GM12878 (cell line): ENCODE data around the gene B3GALT4. TPM values are rescaled to one million over a fixed set of nuclear protein-coding genes. Genes with fewer than 3 reads are reported as not detected.

ENCODE experiments used
- ATAC-seq: fragments of 200-7000 bp; cut with Tn5 transposase; 3 replicates; pipeline ENCODE4 v1.9.1; 2020; ENCODE audit warnings: mild to moderate bottlenecking, moderate library complexity
- BruUV-seq: library from RNA; stranded (reverse); fragments of 400-500 nt; replicated peaks from 2 replicates; lab custom pipeline; 2021; lab: Mats Ljungman, UMichigan
- CTCF ChIA-PET: fragments of 300-600 bp; sonication (Branson Sonifier 250); formaldehyde crosslinking; extraction: SDS; loops from one replicate; lab custom pipeline; 2021; ENCODE audit warnings: inconsistent platforms; lab: Yijun Ruan, JAX
- POLR2A ChIA-PET: fragments of 350-600 bp; formaldehyde crosslinking; extraction: SDS; loops from one replicate; lab custom pipeline; 2021; ENCODE audit warnings: inconsistent platforms; lab: Charles Lee
- RAD21 ChIA-PET: fragments of 300-600 bp; sonication (Branson Sonifier 250); formaldehyde crosslinking; loops from one replicate; lab custom pipeline; 2023; ENCODE audit warnings: antibody characterized with exemption; ENCODE audit not compliant: unreplicated experiment; lab: Charles Lee
- SMC1A ChIA-PET: fragments of 300-600 bp; sonication (Branson Sonifier 250); formaldehyde crosslinking; loops from one replicate; lab custom pipeline; 2023; ENCODE audit not compliant: unreplicated experiment, uncharacterized antibody; lab: Charles Lee
- DNase-seq: peaks from one replicate; pipeline ENCODE4 v3.0.0-alpha.2; 2011; ENCODE audit warnings: low read depth, low spot score
- FAIRE-seq: peaks from 3 replicates; lab custom pipeline; 2011; peaks lifted over from hg19 to GRCh38; lab: Jason Lieb, UNC
- H2AFZ ChIP-seq: 2 replicates; pipeline ENCODE4 v1.6.0; 2011; ENCODE audit warnings: low read depth, low read length, control low read depth; ENCODE audit not compliant: control insufficient read depth
- H3K27ac ChIP-seq: 2 replicates; pipeline ENCODE4 v1.5.1; 2011; ENCODE audit warnings: control low read depth; ENCODE audit not compliant: control insufficient read depth, insufficient read depth
- H3K27me3 ChIP-seq, 2 experiments: replicated peaks in 1 of 2; 2 replicates each; pipeline versions ENCODE4 v1.6.0 to v1.6.1; 2011; ENCODE audit warnings: low read length in 1 of 2; ENCODE audit not compliant: control insufficient read depth in 2 of 2, insufficient read depth in 2 of 2
- H3K36me3 ChIP-seq, 2 experiments: 2 replicates each; pipeline ENCODE4 v1.5.1; 2011; ENCODE audit warnings: low read length in 1 of 2; ENCODE audit not compliant: control insufficient read depth in 2 of 2, insufficient read depth in 2 of 2
- H3K4me1 ChIP-seq: 2 replicates; pipeline ENCODE4 v1.6.1; 2011; ENCODE audit warnings: mild to moderate bottlenecking, low read length, moderate library complexity, mixed read lengths; ENCODE audit not compliant: control insufficient read depth, insufficient read depth
- H3K4me2 ChIP-seq: 2 replicates; pipeline ENCODE4 v1.6.0; 2011; ENCODE audit warnings: control low read depth; ENCODE audit not compliant: control insufficient read depth, insufficient read depth
- H3K4me3 ChIP-seq: fragments of 200-600 bp; sonication (generic); 2 replicates; pipeline ENCODE4 v1.5.1; 2016
- H3K79me2 ChIP-seq: 2 replicates; pipeline ENCODE4 v1.6.0; 2011; ENCODE audit warnings: low read length; ENCODE audit not compliant: control insufficient read depth, insufficient read depth
- H3K9ac ChIP-seq: 2 replicates; pipeline ENCODE4 v1.8.0; 2011; ENCODE audit warnings: low read length, control low read depth, mixed read lengths; ENCODE audit not compliant: control insufficient read depth, insufficient read depth
- H3K9me3 ChIP-seq: replicated peaks from 3 replicates; pipeline ENCODE4 v1.5.1; 2011; ENCODE audit warnings: mild to moderate bottlenecking, low read length; ENCODE audit not compliant: control insufficient read depth, insufficient read depth
- H4K20me1 ChIP-seq: 2 replicates; pipeline ENCODE4 v1.6.0; 2011; ENCODE audit not compliant: control insufficient read depth, insufficient read depth
- BACH1 ChIP-seq: fragments of 450-650 bp; IDR thresholded peaks from 2 replicates; pipeline ENCODE4 v1.6.1; 2017; ENCODE audit warnings: mild to moderate bottlenecking, borderline replicate concordance
- CHD4 ChIP-seq: fragments of 200-600 bp; sonication (generic); IDR thresholded peaks from 2 replicates; pipeline ENCODE4 v1.6.1; 2016; ENCODE audit warnings: mild to moderate bottlenecking
- FOXK2 ChIP-seq: fragments of 450-650 bp; IDR thresholded peaks from 2 replicates; pipeline ENCODE4 v1.6.1; 2017; ENCODE audit warnings: mild to moderate bottlenecking, moderate library complexity
- IRF5 ChIP-seq: fragments of 450-650 bp; IDR thresholded peaks from 2 replicates; pipeline ENCODE4 v1.6.1; 2017; ENCODE audit warnings: borderline replicate concordance
- JUND ChIP-seq: IDR thresholded peaks from 2 replicates; pipeline ENCODE4 v1.6.1; 2012; ENCODE audit warnings: low read depth, mild to moderate bottlenecking, low read length, improper control_type of control experiment, moderate library complexity
- KDM1A ChIP-seq: fragments of 200-600 bp; sonication (generic); IDR thresholded peaks from 2 replicates; pipeline ENCODE4 v1.6.1; 2016; ENCODE audit warnings: borderline replicate concordance
- NFXL1 ChIP-seq: fragments of 450-650 bp; IDR thresholded peaks from 2 replicates; pipeline ENCODE4 v1.6.1; 2017; ENCODE audit warnings: antibody characterized with exemption, mild to moderate bottlenecking, borderline replicate concordance
- RAD51 ChIP-seq: fragments of 450-650 bp; IDR thresholded peaks from 2 replicates; pipeline ENCODE4 v1.6.1; 2016; ENCODE audit warnings: moderate library complexity, mild to moderate bottlenecking, inconsistent platforms
- SMAD1 ChIP-seq: fragments of 450-650 bp; IDR thresholded peaks from 2 replicates; pipeline ENCODE4 v1.6.1; 2018; ENCODE audit warnings: mild to moderate bottlenecking, low read depth; ENCODE audit not compliant: partially characterized antibody
- SMC3 ChIP-seq: IDR thresholded peaks from 2 replicates; pipeline ENCODE4 v1.6.1; 2011; ENCODE audit warnings: low read length, improper control_type of control experiment, borderline replicate concordance
- SPI1 ChIP-seq: IDR thresholded peaks from 2 replicates; pipeline ENCODE4 v1.6.1; 2011; ENCODE audit warnings: low read depth, mild to moderate bottlenecking, low read length, moderate library complexity, borderline replicate concordance; ENCODE audit not compliant: insufficient read depth
- YBX1 ChIP-seq: fragments of 450-650 bp; IDR thresholded peaks from 2 replicates; pipeline ENCODE4 v1.6.1; 2016; ENCODE audit warnings: antibody characterized with exemption
- WGBS: methylation state at CpG from one replicate; pipeline ENCODE4 v1.1.6; 2016; ENCODE audit warnings: low lambda C conversion rate; ENCODE audit not compliant: insufficient replicate concordance, insufficient coverage; ENCODE audit errors: missing lambda C conversion rate; 5-methylcytosine and 5-hydroxymethylcytosine counted together
- in situ Hi-C: fragments of 300-500 bp; cut with MboI; formaldehyde crosslinking; loops from 9 replicates; pipeline ENCODE4 v1.14.3; 2018; ENCODE audit warnings: mixed read lengths
- intact Hi-C: fragments of 100-400 bp; cut with micrococcal nuclease; formaldehyde crosslinking; loops from one replicate; pipeline ENCODE4 v1.14.2; 2022; ENCODE audit not compliant: unreplicated experiment
- polyA plus RNA-seq, 11 experiments: library from polyadenylated mRNA; depleted of rRNA in 4 of 11; unstranded in 6 of 11; stranded (reverse) in 5 of 11; fragments of >200 nt; fragmentation: Nextera tagmentation in 4 of 11; fragmentation: Illumina TruSeq in 1 of 11; extraction: Ambion mirVana in 4 of 11; extraction: Trizol in 1 of 11; gene quantifications; 1 replicate in 1 of 11; 2 replicates in 10 of 11; pipeline versions ENCODE4 v1.2.1 to v1.2.3, GENCODE V29; 2011 to 2016; ENCODE audit warnings: inconsistent platforms in 2 of 11, missing spikeins in 2 of 11, low read depth in 1 of 11
- total RNA-seq, 4 experiments: library from RNA; depleted of rRNA in 3 of 4; stranded (reverse); fragments of >200 nt in 3 of 4; fragmentation: Illumina TruSeq in 1 of 4; extraction: Trizol in 1 of 4; gene quantifications; 2 replicates each; pipeline versions ENCODE4 v1.2.1 to v1.2.3, GENCODE V29; 2013 to 2021
- TF ChIP-seq, protein P1 (sequence below): fragments of 450-650 bp; IDR thresholded peaks from 2 replicates; pipeline ENCODE4 v1.6.1; 2017; ENCODE audit warnings: low read depth, mild to moderate bottlenecking, moderate library complexity
- TF ChIP-seq, protein P2 (sequence below): fragments of 450-650 bp; IDR thresholded peaks from 2 replicates; pipeline ENCODE4 v1.6.1; 2017; ENCODE audit warnings: antibody characterized with exemption, mild to moderate bottlenecking, moderate library complexity

The B3GALT4 gene
- total and polyA plus RNA-seq, 10 of the 15 experiments (the other 5 are each of a cell fraction or from before 2014, with no cell fraction given) = 0.27 to 8.2 (median 2.6) TPM

DNA sequence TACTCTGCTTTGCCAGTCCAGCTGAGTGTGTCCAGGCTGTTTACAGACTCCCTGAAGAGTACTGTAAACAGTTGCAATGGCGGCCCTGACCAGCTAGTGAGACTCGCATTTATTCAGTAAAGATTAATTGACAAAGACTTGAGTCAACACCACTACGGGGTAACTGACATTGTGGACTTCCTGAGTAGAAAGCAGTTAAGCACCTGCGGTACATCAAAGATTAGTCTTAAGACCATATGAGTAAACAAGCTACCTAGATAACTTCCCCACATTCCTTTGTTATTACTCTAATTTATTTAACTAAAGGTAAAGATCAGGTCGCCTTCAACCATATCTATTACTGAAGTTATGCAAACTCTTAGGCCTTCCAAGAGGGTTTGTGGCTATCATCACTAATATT is 17.9 kb upstream of the B3GALT4 start:
- ATAC-seq = no peak
- SMC1A ChIA-PET = interaction anchor here (2.1 kb wide), 1 partner anchor 12 kb away, joined by 6 read pairs; the partner anchor contains the start of genes RPS18 and VPS52
- in situ Hi-C loops (no loop called here), intact Hi-C loops (no loop called here)
- Histone ChIP-seq H3K79me2 (no peaks in the 10 kb centered on the region), H4K20me1 (no peaks in the 10 kb centered on the region), H3K4me2 (no peak overlapping the region), H3K27ac (no peak overlapping the region), H3K9me3 (no peaks in the 10 kb centered on the region), H3K36me3 (peaks cover 5 to 14% of the 10 kb centered on the region in 2 experiments), H2AFZ (no peak overlapping the region), H3K9ac (no peak overlapping the region), H3K27me3 (no peaks in the 10 kb centered on the region), H3K4me3 (no peak overlapping the region), H3K4me1 (no peaks in the 10 kb centered on the region)
- no peak for TF ChIP-seq FOXK2
- TF ChIP-seq BACH1 = no peak
- no peak for TF ChIP-seq RAD51
- TF ChIP-seq, protein P1, sequence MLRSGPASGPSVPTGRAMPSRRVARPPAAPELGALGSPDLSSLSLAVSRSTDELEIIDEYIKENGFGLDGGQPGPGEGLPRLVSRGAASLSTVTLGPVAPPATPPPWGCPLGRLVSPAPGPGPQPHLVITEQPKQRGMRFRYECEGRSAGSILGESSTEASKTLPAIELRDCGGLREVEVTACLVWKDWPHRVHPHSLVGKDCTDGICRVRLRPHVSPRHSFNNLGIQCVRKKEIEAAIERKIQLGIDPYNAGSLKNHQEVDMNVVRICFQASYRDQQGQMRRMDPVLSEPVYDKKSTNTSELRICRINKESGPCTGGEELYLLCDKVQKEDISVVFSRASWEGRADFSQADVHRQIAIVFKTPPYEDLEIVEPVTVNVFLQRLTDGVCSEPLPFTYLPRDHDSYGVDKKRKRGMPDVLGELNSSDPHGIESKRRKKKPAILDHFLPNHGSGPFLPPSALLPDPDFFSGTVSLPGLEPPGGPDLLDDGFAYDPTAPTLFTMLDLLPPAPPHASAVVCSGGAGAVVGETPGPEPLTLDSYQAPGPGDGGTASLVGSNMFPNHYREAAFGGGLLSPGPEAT = no peak
- TF ChIP-seq, protein P2, sequence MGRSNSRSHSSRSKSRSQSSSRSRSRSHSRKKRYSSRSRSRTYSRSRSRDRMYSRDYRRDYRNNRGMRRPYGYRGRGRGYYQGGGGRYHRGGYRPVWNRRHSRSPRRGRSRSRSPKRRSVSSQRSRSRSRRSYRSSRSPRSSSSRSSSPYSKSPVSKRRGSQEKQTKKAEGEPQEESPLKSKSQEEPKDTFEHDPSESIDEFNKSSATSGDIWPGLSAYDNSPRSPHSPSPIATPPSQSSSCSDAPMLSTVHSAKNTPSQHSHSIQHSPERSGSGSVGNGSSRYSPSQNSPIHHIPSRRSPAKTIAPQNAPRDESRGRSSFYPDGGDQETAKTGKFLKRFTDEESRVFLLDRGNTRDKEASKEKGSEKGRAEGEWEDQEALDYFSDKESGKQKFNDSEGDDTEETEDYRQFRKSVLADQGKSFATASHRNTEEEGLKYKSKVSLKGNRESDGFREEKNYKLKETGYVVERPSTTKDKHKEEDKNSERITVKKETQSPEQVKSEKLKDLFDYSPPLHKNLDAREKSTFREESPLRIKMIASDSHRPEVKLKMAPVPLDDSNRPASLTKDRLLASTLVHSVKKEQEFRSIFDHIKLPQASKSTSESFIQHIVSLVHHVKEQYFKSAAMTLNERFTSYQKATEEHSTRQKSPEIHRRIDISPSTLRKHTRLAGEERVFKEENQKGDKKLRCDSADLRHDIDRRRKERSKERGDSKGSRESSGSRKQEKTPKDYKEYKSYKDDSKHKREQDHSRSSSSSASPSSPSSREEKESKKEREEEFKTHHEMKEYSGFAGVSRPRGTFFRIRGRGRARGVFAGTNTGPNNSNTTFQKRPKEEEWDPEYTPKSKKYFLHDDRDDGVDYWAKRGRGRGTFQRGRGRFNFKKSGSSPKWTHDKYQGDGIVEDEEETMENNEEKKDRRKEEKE = no peak
- TF ChIP-seq JUND = no peak
- TF ChIP-seq SPI1 = no peak
- TF ChIP-seq NFXL1 = no peak
- TF ChIP-seq IRF5 = no peak
- TF ChIP-seq YBX1 = no peak
- no peak for TF ChIP-seq KDM1A
- TF ChIP-seq SMC3 = no peak
- no peak for TF ChIP-seq SMAD1
- TF ChIP-seq CHD4 = no peak
- WGBS = 85% methylated on average over 5 of the region's 5 CpGs
- FAIRE-seq = no peak
- DNase-seq = no peak
- CTCF ChIA-PET = interaction anchor here (4.4 kb wide), 1 partner anchor 10 kb away, joined by 15 read pairs; no protein-coding TSS in a partner anchor
- POLR2A ChIA-PET = interaction anchor here (0.6 to 1.0 kb wide), 2 partner anchors 12 to 168 kb away, joined by 4 to 8 read pairs; partner anchors contain the start of genes RPS18 and VPS52
- BruUV-seq = no TSS peak
- RAD21 ChIA-PET = no interaction called here
